Caco-2 (cell line): ENCODE results near the gene CEP55. TPM values are rescaled to one million over a fixed set of nuclear protein-coding genes. Genes with fewer than 3 reads are reported as not detected.
"Not testable (repeated sequence)": the region's sequence is repeated elsewhere in the genome, so short reads cannot be mapped to it uniquely, and the experiment has no call there.

Source experiments
- BruUV-seq: library from RNA; stranded (reverse); fragments of 400-500 nt; replicated peaks from 2 replicates; lab custom pipeline; 2021; lab: Mats Ljungman, UMichigan
- CTCF ChIA-PET: fragments of 300-600 bp; sonication (Branson Sonifier 250); formaldehyde crosslinking; loops from one replicate; lab custom pipeline; 2022; ENCODE audit warnings: antibody characterized with exemption; lab: Charles Lee
- POLR2A ChIA-PET: fragments of 300-600 bp; sonication (Branson Sonifier 250); formaldehyde crosslinking; loops from one replicate; lab custom pipeline; 2022; ENCODE audit warnings: antibody characterized with exemption; lab: Charles Lee
- DNase-seq, 2 experiments: peaks; one replicate each; pipeline versions ENCODE4 v3.0.0 to v3.0.0-alpha.2; 2020 to 2022
- H3K27me3 ChIP-seq: replicated peaks from 2 replicates; pipeline ENCODE4 v1.6.0; 2011; ENCODE audit warnings: low read length; ENCODE audit not compliant: control insufficient read depth, insufficient read depth
- H3K36me3 ChIP-seq: 2 replicates; pipeline ENCODE4 v1.5.1; 2011; ENCODE audit warnings: low read length; ENCODE audit not compliant: control insufficient read depth, insufficient read depth
- H3K4me1 ChIP-seq: fragments of 250-450 bp; sonication (Bioruptor Pico); 2 replicates; pipeline ENCODE4 v1.5.1; 2020; ENCODE audit warnings: mild to moderate bottlenecking
- H3K4me3 ChIP-seq: 2 replicates; pipeline ENCODE4 v1.5.1; 2011; ENCODE audit warnings: low read depth, mild to moderate bottlenecking, control low read depth, low read length
- H3K9me3 ChIP-seq: fragments of 250-450 bp; sonication (Bioruptor Pico); 2 replicates; pipeline ENCODE4 v1.5.1; 2020; ENCODE audit warnings: mild to moderate bottlenecking, moderate library complexity
- H3K27ac Mint-ChIP-seq: one replicate; pipeline ENCODE4 v1.8.0; 2022; ENCODE audit warnings: mixed read lengths; ENCODE audit not compliant: unreplicated experiment
- H3K27me3 Mint-ChIP-seq: one replicate; pipeline ENCODE4 v1.8.0; 2022; ENCODE audit warnings: mixed read lengths; ENCODE audit not compliant: insufficient read depth, unreplicated experiment
- H3K36me3 Mint-ChIP-seq: one replicate; pipeline ENCODE4 v1.8.0; 2022; ENCODE audit warnings: mild to moderate bottlenecking, mixed read lengths; ENCODE audit not compliant: insufficient read depth, unreplicated experiment
- H3K4me1 Mint-ChIP-seq: one replicate; pipeline ENCODE4 v1.8.0; 2022; ENCODE audit warnings: low read depth, mixed read lengths; ENCODE audit not compliant: unreplicated experiment
- H3K4me3 Mint-ChIP-seq: one replicate; pipeline ENCODE4 v1.8.0; 2022; ENCODE audit warnings: mild to moderate bottlenecking, moderate library complexity, mixed read lengths; ENCODE audit not compliant: unreplicated experiment
- H3K9me3 Mint-ChIP-seq: one replicate; pipeline ENCODE4 v1.8.0; 2022; ENCODE audit warnings: mixed read lengths; ENCODE audit not compliant: unreplicated experiment
- intact Hi-C: fragments of 100-400 bp; cut with micrococcal nuclease; formaldehyde crosslinking; loops from one replicate; pipeline ENCODE4 v1.10.0; 2022; ENCODE audit not compliant: unreplicated experiment
- total RNA-seq: library from RNA; stranded (reverse); gene quantifications from 2 replicates; pipeline ENCODE4 v1.2.3, GENCODE V29; 2022
- TF ChIP-seq, protein P1 (sequence below), 2 experiments: fragments of 200-600 bp in 1 of 2; IDR thresholded peaks; 1 replicate in 1 of 2; 2 replicates in 1 of 2; pipeline versions ENCODE4 v1.5.1 to v1.8.0; 2011 to 2022; ENCODE audit warnings: antibody characterized with exemption in 1 of 2, control low read depth in 1 of 2, inconsistent platforms in 1 of 2, low read depth in 1 of 2, low read length in 1 of 2, mild to moderate bottlenecking in 1 of 2, moderate library complexity in 1 of 2; ENCODE audit not compliant: insufficient read depth in 1 of 2, severe bottlenecking in 1 of 2, unreplicated experiment in 1 of 2

The CEP55 gene
- total RNA-seq, 1 experiment from 2014 or later: 65.3 TPM

DNA sequence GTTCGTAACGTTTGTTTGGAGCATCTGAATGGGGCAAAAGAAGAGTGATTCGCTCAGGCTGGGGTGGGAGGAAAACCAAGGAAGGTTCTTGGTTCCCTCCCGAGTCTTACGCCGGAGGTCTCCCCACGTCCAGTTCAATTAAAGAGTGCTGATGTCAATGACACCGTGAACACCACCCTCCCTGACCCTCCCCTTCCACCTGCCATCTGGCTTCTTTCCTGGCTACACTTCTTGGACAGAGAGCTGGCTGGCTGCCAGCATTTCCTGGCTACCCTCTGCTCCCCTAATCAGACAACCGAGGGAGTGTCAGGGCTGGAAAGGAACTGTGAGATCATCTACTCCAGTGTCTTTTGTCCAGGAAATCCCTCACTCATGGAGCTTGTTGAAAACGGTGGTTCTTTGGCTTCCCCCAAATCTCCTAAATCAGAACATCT is 46.0 kb downstream of the CEP55 start:
- Mint-ChIP-seq H3K36me3 (peaks cover 5% of the 10 kb centered on the region), H3K4me1 (peaks cover 20% of the 10 kb centered on the region), H3K9me3 (no peaks in the 10 kb centered on the region), H3K4me3 (no peak overlapping the region), H3K27ac (peak overlapping the region; percentile 10), H3K27me3 (no peaks in the 10 kb centered on the region)
- H3K4me3 ChIP-seq: no peak overlapping the region
- no peak for DNase-seq
- intact Hi-C loops: loop anchor here (1.0 kb wide), 1 partner anchor 138 kb away; no protein-coding TSS in a partner anchor
- no peaks in the 10 kb centered on the region for H3K9me3 ChIP-seq
- ChIA-PET POLR2A (no interaction called here), CTCF (interaction anchor here (1.6 kb wide), 1 partner anchor 138 kb away, joined by 6 read pairs; no protein-coding TSS in a partner anchor)
- TF ChIP-seq, protein P1, sequence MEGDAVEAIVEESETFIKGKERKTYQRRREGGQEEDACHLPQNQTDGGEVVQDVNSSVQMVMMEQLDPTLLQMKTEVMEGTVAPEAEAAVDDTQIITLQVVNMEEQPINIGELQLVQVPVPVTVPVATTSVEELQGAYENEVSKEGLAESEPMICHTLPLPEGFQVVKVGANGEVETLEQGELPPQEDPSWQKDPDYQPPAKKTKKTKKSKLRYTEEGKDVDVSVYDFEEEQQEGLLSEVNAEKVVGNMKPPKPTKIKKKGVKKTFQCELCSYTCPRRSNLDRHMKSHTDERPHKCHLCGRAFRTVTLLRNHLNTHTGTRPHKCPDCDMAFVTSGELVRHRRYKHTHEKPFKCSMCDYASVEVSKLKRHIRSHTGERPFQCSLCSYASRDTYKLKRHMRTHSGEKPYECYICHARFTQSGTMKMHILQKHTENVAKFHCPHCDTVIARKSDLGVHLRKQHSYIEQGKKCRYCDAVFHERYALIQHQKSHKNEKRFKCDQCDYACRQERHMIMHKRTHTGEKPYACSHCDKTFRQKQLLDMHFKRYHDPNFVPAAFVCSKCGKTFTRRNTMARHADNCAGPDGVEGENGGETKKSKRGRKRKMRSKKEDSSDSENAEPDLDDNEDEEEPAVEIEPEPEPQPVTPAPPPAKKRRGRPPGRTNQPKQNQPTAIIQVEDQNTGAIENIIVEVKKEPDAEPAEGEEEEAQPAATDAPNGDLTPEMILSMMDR (IDR thresholded peaks at IDR 0.05; ENCODE audit: insufficient read depth in 1 of 2, low read depth in 1 of 2, low read length in 1 of 2, severe bottlenecking in 1 of 2, unreplicated experiment in 1 of 2): no peak
- H3K36me3 ChIP-seq: no peaks in the 10 kb centered on the region
- no peaks in the 10 kb centered on the region for H3K27me3 ChIP-seq
- peaks cover 12% of the 10 kb centered on the region for H3K4me1 ChIP-seq
- BruUV-seq: no TSS peak

DNA sequence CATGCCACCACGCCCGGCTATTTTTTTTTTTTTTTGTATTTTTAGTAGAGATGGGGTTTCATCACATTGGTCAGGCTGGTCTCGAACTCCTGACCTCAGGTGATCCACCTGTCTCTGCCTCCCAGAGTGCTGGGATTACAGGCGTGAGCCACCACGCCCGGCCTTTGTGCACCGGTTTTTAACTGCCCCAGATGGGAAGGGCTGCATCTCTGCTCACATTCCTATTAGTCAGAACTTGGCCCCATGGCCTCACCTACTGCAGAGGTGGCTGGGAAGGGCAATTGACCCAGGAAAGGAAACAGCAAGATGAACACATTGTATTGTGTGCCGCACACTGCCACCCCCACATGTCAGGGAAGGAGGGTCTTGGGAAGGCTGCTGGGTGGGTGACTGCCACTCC is 50.6 kb downstream of the CEP55 start:
- POLR2A ChIA-PET: interaction anchor here (0.6 kb wide), 1 partner anchor 142 kb away, joined by 3 read pairs; no protein-coding TSS in a partner anchor
- intact Hi-C loops, H3K9me3 Mint-ChIP-seq: not testable (repeated sequence)

DNA sequence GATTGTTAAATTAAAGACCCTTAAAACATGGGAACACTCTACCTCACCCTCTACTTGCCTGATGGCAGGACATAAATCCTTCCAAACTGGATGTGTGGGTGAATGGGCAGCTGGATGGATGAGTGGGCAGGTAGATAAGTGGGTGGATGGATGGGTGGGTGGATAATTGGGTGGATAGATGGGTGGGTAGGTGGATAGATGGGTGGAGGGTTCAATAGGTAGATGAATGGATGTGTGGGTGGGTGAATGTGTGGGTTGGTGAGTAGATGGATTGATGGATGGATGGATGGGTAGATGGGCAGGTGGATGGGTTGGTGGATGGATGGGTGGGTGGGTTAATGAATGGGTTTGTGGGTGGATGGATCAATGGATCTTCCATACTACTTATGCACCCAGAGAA is 51.1 kb downstream of the CEP55 start:
- ChIA-PET POLR2A (no interaction called here), CTCF (no interaction called here)
- Histone ChIP-seq H3K36me3 (no peaks in the 10 kb centered on the region), H3K4me3 (no peak overlapping the region), H3K4me1 (peaks cover 62% of the 10 kb centered on the region), H3K27me3 (no peaks in the 10 kb centered on the region), H3K9me3 (no peaks in the 10 kb centered on the region)
- intact Hi-C loops: no loop called here
- DNase-seq: no peak
- H3K36me3 Mint-ChIP-seq: peaks cover 6% of the 10 kb centered on the region
- H3K27me3 Mint-ChIP-seq: no peaks in the 10 kb centered on the region
- H3K4me3 Mint-ChIP-seq: no peak overlapping the region
- H3K4me1 Mint-ChIP-seq: peaks cover 39% of the 10 kb centered on the region
- TF ChIP-seq, protein P1 (IDR thresholded peaks at IDR 0.05; ENCODE audit: insufficient read depth in 1 of 2, low read depth in 1 of 2, low read length in 1 of 2, severe bottlenecking in 1 of 2, unreplicated experiment in 1 of 2): no peak
- no peaks in the 10 kb centered on the region for H3K9me3 Mint-ChIP-seq
- H3K27ac Mint-ChIP-seq: peak overlapping the region; percentile 96
- BruUV-seq: no TSS peak

More for the DNA sequence above, 50.6 kb downstream of the CEP55 start:
- H3K36me3 Mint-ChIP-seq, H3K27me3 Mint-ChIP-seq, H3K9me3 ChIP-seq, H3K36me3 ChIP-seq, H3K4me3 ChIP-seq, DNase-seq, BruUV-seq, CTCF ChIA-PET, H3K27me3 ChIP-seq, H3K4me3 Mint-ChIP-seq: not testable (repeated sequence)
- H3K4me1 ChIP-seq: peaks cover 57% of the 10 kb centered on the region
- H3K27ac Mint-ChIP-seq: peak overlapping the region; percentile 96
- peaks cover 39% of the 10 kb centered on the region for H3K4me1 Mint-ChIP-seq
